ENCODE measurements around the gene EXOC4. TPM values are rescaled to one million over a fixed set of nuclear protein-coding genes. Genes with fewer than 3 reads are reported as not detected.
"Not testable (repeated sequence)": the region's sequence is repeated elsewhere in the genome, so short reads cannot be mapped to it uniquely, and the experiment has no call there.

Gene EXOC4
- total RNA-seq, 1 experiment from 2014 or later = 75.8 TPM

DNA sequence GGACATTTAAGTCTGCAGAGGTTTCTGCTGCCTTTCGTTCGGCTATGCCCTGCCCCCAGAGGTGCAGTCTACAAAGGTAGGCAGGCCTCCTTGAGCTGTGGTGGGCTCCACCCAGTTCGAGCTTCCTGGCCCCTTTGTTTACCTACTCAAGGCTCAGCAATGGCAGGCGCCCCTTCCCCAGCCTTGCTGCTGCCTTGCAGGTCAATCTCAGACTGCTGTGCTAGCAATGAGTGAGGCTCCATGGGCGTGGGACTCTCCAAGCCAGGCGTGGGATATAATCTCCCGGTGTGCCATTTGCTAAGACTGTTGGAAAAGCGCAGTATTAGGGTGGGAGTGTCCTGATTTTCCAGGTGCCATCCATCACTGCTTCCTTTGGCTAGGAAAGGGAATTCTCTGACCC, 73.9 kb downstream of the EXOC4 start:
- H3K4me1 ChIP-seq (ENCODE audit: insufficient read depth, low read length); DNase-seq; H2BK15ac ChIP-seq (ENCODE audit: low read depth, low read length); H3K79me1 ChIP-seq (ENCODE audit: insufficient read depth, low read depth, low read length, poor library complexity, severe bottlenecking); H2BK12ac ChIP-seq (ENCODE audit: insufficient read length, low read depth, low read length); H3K27me3 Mint-ChIP-seq (ENCODE audit: low read depth); H3K23me2 ChIP-seq (ENCODE audit: insufficient read length, low read depth, low read length, poor library complexity, severe bottlenecking); H3K18ac ChIP-seq (ENCODE audit: insufficient read length, low read depth, low read length); H2BK5ac ChIP-seq (ENCODE audit: insufficient read length, low read length); H3K27ac ChIP-seq (ENCODE audit: insufficient read length, low read depth, low read length); H3K4ac ChIP-seq (ENCODE audit: low read depth, low read length); H2AFZ ChIP-seq (ENCODE audit: low read length); H2BK120ac ChIP-seq (ENCODE audit: low read depth, low read length, poor library complexity, severe bottlenecking); H3K23ac ChIP-seq (ENCODE audit: insufficient read length, low read depth, low read length); H3K4me3 Mint-ChIP-seq; H4K20me1 ChIP-seq (ENCODE audit: control insufficient read depth, insufficient read depth, insufficient read length); H3T11ph ChIP-seq (ENCODE audit: low read length); H2AK5ac ChIP-seq (ENCODE audit: insufficient read length, low read length); H3K27ac Mint-ChIP-seq; H3K14ac ChIP-seq (ENCODE audit: insufficient read depth, low read length); H4K8ac ChIP-seq (replicated peaks; ENCODE audit: insufficient read length, low read depth, low read length); H4K5ac ChIP-seq (ENCODE audit: insufficient read length, low read depth, low read length); H3K4me2 ChIP-seq (ENCODE audit: insufficient read depth, insufficient read length, low read length); H3K9ac ChIP-seq (ENCODE audit: extremely low read depth, insufficient read length, low read length); H4K91ac ChIP-seq (ENCODE audit: insufficient read length, low read depth, low read length); H2BK20ac ChIP-seq (ENCODE audit: low read depth, low read length, poor library complexity, severe bottlenecking); H3K56ac ChIP-seq (ENCODE audit: insufficient read length, low read depth, low read length); H3K27me3 ChIP-seq (ENCODE audit: insufficient read depth, low read length); H3K79me2 ChIP-seq (ENCODE audit: insufficient read depth, low read length): not testable (repeated sequence)
- H3K9me3 Mint-ChIP-seq = peaks cover 47 to 53% of the 10 kb centered on the region in 2 experiments
- H3K36me3 Mint-ChIP-seq (ENCODE audit: insufficient read depth in 1 of 3, low read depth in 3 of 3) = peaks cover 71 to 84% (median 73%) of the 10 kb centered on the region in 3 experiments
- peaks cover 11% of the 10 kb centered on the region for H3K9me3 ChIP-seq (ENCODE audit: control insufficient read depth, low read depth, low read length)
- H3K4me1 Mint-ChIP-seq = peaks cover 18 to 20% of the 10 kb centered on the region in 2 experiments
- WGBS (ENCODE audit: extremely low coverage, insufficient read length, low lambda C conversion rate) = no CpG with 5 or more reads among the region's 8 CpGs

DNA sequence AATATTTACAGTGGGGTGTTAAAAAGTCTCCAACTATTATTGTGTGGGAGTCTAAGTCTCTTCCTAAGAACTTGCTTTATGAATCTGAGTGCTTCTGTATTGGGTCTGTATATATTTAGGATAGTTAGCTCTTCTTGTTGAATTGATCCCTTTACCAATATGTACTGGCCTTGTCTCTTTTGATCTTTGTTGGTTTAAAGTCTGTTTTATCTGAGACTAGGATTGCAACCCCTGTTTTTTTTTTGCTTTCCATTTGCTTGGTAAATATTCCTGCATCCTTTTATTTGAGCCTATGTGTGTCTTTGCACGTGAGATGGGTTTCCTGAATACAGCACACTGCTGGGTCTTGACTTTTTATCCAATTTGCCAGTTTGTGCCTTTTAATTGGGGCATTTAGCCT, 75.1 kb downstream of the EXOC4 start:
- H3K23me2 ChIP-seq (ENCODE audit: insufficient read length, low read depth, low read length, poor library complexity, severe bottlenecking); H3K79me2 ChIP-seq (ENCODE audit: insufficient read depth, low read length); H2BK20ac ChIP-seq (ENCODE audit: low read depth, low read length, poor library complexity, severe bottlenecking); H3K4ac ChIP-seq (ENCODE audit: low read depth, low read length); H2AFZ ChIP-seq (ENCODE audit: low read length); H3K4me1 ChIP-seq (ENCODE audit: insufficient read depth, low read length); H3K27ac ChIP-seq (ENCODE audit: insufficient read length, low read depth, low read length); H3K79me1 ChIP-seq (ENCODE audit: insufficient read depth, low read depth, low read length, poor library complexity, severe bottlenecking); H3K27ac Mint-ChIP-seq; H3K14ac ChIP-seq (ENCODE audit: insufficient read depth, low read length); H3K23ac ChIP-seq (ENCODE audit: insufficient read length, low read depth, low read length); H4K5ac ChIP-seq (ENCODE audit: insufficient read length, low read depth, low read length); H3K27me3 Mint-ChIP-seq (ENCODE audit: low read depth); H4K8ac ChIP-seq (replicated peaks; ENCODE audit: insufficient read length, low read depth, low read length); H3K27me3 ChIP-seq (ENCODE audit: insufficient read depth, low read length); H4K20me1 ChIP-seq (ENCODE audit: control insufficient read depth, insufficient read depth, insufficient read length); H3K56ac ChIP-seq (ENCODE audit: insufficient read length, low read depth, low read length); H2AK5ac ChIP-seq (ENCODE audit: insufficient read length, low read length); H3T11ph ChIP-seq (ENCODE audit: low read length); H2BK120ac ChIP-seq (ENCODE audit: low read depth, low read length, poor library complexity, severe bottlenecking); DNase-seq; H4K91ac ChIP-seq (ENCODE audit: insufficient read length, low read depth, low read length); H2BK12ac ChIP-seq (ENCODE audit: insufficient read length, low read depth, low read length); H2BK5ac ChIP-seq (ENCODE audit: insufficient read length, low read length); H3K4me3 Mint-ChIP-seq; H3K9ac ChIP-seq (ENCODE audit: extremely low read depth, insufficient read length, low read length); H2BK15ac ChIP-seq (ENCODE audit: low read depth, low read length); H3K4me2 ChIP-seq (ENCODE audit: insufficient read depth, insufficient read length, low read length); H3K18ac ChIP-seq (ENCODE audit: insufficient read length, low read depth, low read length): not testable (repeated sequence)
- WGBS (ENCODE audit: extremely low coverage, insufficient read length, low lambda C conversion rate) = no CpG with 5 or more reads among the region's 1 CpG
- H3K9me3 ChIP-seq (ENCODE audit: control insufficient read depth, low read depth, low read length) = peaks cover 11% of the 10 kb centered on the region
- H3K9me3 Mint-ChIP-seq = peaks cover 34 to 41% of the 10 kb centered on the region in 2 experiments
- H3K4me1 Mint-ChIP-seq = peaks cover 18 to 20% of the 10 kb centered on the region in 2 experiments
- H3K36me3 Mint-ChIP-seq (ENCODE audit: insufficient read depth in 1 of 3, low read depth in 3 of 3) = peaks cover 59 to 71% (median 60%) of the 10 kb centered on the region in 3 experiments
